Uterus (tissue), 2 donors: ENCODE measurements around the gene TMEM178B.

Experiments
- CTCF ChIP-seq, 4 experiments: fragments of 200-600 bp in 2 of 4; fragments of 450-650 bp in 2 of 4; sonication (generic) in 2 of 4; IDR thresholded peaks; one replicate each; pipeline ENCODE4 v1.5.1; 2016 to 2019; ENCODE audit warnings: antibody characterized with exemption in 4 of 4, mild to moderate bottlenecking in 2 of 4, moderate library complexity in 1 of 4
- POLR2A ChIP-seq, 2 donors: fragments of 450-650 bp; IDR thresholded peaks; one replicate each; pipeline ENCODE4 v1.6.1; 2016; ENCODE audit warnings: antibody characterized with exemption in 2 of 2, mild to moderate bottlenecking in 1 of 2, moderate library complexity in 1 of 2

GRCh38 chr7:141312828-141313521 lies 239.1 kb downstream of the TMEM178B start:
- TF ChIP-seq CTCF (IDR thresholded peaks at IDR 0.05), result no peak
- TF ChIP-seq POLR2A (IDR thresholded peaks at IDR 0.05), result no peak
